ENCODE results near the gene AUP1.
"Not testable (repeated sequence)": the region's sequence is repeated elsewhere in the genome, so short reads cannot be mapped to it uniquely, and the experiment has no call there.

The AUP1 gene, protein sequence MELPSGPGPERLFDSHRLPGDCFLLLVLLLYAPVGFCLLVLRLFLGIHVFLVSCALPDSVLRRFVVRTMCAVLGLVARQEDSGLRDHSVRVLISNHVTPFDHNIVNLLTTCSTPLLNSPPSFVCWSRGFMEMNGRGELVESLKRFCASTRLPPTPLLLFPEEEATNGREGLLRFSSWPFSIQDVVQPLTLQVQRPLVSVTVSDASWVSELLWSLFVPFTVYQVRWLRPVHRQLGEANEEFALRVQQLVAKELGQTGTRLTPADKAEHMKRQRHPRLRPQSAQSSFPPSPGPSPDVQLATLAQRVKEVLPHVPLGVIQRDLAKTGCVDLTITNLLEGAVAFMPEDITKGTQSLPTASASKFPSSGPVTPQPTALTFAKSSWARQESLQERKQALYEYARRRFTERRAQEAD

DNA sequence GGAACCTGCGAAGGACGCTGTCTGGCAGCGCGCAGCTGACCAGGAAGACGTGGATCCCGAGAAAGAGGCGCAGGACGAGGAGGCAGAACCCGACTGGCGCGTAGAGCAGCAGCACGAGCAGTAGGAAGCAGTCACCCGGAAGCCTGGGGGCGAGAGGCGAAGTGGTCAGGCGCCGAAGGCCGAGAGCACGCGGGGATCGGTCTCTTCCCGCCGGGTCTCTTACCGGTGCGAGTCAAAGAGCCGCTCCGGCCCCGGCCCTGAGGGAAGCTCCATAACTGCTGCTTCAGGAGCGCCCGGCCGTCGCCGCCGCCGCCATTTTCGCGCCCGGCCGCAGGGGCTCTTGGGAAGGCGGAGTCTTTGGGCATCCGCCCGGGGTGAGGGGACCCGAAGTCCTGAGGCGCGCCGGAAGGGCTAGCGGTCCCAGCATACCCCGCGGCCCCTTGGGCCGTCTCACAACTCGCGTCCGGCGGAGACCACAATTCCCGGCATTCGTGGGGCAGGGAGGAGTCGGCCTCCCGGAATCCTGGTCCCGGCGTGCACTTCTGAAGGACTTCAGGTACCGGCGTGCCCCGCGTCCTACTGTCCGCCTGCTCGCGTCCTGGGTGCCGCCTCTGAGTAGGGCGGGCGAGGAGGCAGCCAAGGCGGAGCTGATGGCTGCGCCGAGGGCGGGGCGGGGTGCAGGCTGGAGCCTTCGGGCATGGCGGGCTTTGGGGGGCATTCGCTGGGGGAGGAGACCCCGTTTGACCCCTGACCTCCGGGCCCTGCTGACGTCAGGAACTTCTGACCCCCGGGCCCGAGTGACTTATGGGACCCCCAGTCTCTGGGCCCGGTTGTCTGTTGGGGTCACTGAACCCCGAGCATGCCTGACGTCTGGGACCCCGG is at the start of gene AUP1, which contains the start of gene HTRA2:
AUP1 (minus strand) TSS at position 350 of the 882 bp plus-strand sequence; CDS start at position 273, 77 bp downstream.
HTRA2 (plus strand) TSS at position 577 of the 882 bp plus-strand sequence; CDS start at position 651, 74 bp downstream.
- peak; percentile 98 for DNase-seq (ENCODE audit: low spot score)

DNA sequence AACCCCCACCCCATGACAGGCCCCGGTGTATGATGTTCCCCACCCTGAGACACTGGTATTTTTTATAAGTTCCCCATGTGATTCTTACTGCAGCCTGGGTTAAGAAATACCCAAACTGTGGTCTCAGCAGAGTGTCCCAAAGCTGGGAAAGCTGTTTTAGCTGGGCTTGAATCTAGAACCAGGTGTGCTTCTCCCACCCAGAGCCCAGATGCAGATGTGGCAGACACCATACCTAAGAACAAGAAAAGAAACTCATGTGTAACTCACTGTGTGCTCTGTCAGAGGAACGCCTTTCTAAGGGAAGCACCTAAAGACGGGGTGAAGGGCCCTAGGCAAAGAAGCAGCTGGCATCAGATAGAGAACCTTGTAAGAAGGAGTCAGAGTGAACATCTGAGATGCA is 48.9 kb upstream of the AUP1 start:
- DNase-seq (ENCODE audit: low spot score) = no peak

DNA sequence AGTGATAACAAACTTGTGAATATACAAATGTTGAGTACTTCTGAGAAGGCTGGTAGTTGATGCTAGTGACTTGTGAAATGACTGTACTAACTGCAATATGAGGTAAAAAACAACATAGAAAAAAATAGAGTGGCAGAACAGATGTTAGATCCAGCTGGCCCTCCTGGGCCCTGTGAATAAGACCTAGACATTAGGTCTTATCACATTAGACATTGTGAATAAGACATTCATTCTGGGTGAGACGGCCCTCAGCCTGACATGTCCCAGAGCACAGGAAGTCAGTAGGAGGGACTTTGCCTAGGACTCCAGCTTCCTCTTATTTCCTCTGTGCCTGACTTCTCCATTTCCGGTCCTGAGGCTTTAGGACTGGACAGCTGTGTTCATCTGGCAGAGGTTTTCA is 47.9 kb upstream of the AUP1 start:
- no peak for DNase-seq (ENCODE audit: low spot score)

DNA sequence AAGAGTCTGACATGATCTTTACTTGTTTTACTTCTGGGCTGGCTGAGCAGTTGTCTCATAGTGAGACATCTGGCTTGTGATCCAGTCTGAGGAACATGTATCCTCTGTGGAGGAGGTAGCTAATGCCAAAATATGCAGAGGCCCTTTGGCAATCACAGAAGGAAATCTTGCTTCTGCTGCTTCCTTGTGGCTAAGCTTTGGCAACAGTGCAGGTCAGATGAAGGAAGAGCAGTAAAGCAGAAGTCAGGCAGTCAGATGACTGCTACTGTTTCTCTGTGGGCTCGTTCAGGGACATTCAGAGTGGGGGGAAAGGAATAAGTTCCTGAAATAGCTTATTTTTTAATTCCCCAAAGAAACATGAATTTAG is 47.3 kb upstream of the AUP1 start:
- no peak for DNase-seq (ENCODE audit: low spot score)

DNA sequence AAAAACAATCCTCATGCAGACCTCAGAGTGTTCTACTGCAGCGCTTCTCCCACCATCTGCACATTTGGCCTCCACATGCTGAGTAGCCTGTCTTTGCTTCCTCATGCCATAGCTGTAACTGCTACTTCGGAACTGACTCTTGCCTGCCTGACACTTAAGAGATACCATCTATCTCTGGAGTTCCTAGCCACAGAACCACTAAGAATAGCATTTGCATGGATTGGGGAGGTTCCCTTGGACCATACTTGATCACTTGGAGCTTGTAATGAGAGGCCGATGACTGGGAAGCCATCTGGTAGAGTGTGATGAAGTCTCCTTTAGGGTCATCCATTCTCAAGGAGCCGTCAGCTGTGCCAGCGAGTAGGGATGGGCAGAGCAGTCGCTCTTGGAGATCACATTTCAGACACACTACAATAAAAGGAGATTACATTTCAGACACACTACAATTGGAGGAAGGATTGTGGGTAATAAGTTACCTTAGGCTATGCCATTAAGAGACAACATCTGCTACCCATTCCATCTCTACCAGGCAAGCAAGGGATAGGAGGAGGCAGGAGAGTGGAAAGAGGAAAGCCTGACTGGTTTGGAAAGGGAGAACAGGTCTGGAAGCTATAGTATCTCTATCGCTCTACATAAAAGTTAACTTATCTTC is 46.8 kb upstream of the AUP1 start:
- DNase-seq (ENCODE audit: low spot score) = no peak

DNA sequence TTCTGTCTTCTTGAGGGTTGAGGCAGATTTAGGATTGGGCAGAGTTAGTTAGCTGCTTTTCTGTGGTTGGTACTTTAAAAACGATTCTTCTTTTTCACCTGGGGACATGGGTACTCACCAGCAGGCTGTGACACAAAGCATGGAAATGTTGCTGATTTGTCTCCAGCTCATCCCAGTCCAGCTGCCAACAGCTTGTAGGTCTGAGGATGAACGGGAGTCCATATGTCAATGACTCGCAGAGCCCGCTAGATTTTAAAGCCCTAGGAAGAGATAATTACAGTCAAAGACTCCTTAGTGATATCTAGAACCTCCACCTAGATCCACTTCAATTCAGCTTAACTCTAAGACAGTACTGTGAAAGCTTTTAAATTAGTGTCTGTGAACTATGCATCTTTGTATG is 45.8 kb upstream of the AUP1 start:
- no peak for DNase-seq (ENCODE audit: low spot score)

DNA sequence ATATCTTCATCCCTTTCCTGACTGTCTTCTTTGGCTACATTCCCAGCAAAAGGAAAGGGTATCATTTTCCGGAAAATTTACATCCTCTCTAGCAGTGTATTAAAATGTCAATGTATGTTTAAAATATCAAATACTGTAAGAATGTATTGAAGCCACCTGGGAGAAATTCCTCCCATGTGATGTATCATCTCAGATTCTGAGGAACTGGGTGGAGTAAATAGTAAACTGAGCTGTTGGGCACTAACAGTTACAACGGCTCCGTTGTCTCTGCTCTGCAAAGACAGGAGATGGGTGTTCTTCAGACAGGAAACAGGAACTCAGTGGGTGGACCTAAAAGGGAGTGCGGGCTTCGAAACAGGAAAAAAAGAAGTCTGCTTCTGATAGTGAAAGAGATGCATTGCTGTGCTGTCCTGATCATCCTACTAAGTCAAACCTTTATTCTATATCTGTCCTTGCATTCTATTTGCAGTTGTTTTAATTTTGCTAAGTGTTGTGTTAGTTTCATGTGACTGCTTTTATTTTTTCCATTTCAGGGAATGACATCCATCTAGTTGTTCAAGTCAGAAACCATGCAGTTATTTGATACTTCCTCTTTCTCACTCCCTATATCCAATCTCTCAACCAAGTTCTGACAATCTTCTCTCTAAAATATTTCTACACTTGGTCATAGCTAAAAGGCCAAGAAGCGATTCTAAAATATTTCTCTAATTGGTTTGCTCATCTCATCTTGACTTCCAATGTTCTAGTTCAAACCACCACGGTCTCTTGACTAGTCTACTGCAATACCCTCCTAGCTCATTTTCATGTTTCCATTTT is 44.4 kb upstream of the AUP1 start:
- no peak for DNase-seq (ENCODE audit: low spot score)

DNA sequence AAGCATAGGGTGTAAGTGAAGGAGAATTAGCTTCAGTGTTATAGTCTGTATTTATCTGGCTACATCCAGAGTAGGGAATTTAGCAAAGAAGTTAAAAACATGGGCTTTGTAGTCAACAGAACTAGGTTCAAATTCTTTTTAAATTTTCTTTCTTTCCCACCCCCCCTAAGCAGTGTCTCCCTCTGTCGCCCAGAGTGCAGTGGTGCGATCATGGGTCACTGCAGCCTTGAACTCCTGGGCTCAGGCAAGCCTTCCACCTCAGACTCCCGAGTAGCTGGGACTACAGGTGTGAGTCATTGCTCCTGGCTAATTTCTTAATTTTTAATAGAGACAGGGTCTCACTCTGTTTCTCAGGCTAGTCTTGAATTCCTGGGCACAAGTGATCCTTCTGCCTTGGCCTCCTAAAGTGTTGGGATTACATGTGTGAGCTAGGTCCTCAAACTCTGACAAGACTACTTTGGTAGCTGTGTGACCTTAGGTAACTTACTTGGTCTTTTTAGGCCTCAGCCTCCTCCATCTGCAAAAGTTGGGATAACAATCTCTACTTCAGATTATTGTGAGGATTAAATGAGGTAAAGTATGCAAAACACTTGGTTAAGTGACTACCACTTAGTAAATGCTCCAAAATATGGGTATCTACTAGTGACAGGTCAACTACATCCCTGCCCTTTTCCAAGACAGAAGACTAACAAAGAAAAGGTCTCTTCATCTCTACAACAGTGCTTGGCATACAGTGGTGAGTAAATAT is 42.8 kb upstream of the AUP1 start:
- DNase-seq (ENCODE audit: low spot score) = no peak

DNA sequence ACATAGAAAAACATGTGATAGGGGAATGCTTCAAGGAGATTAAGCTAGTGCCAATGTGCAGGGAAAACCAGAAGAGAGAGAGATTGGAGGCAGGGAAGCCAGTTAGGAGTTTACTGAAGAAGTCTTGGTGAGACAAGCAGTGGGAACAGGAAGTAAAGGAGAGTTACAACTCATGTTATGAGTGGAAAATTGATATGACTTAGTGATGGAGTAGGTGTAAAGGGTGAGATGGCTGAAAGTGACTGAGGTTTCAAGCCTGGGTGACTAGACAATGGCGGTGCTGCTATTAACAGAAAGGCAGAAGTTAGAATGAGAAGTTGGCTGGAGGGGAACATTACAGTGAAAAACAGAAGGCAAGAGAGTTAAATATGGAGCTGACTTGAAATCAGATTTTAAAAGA is 41.6 kb upstream of the AUP1 start:
- DNase-seq (ENCODE audit: low spot score) = no peak

DNA sequence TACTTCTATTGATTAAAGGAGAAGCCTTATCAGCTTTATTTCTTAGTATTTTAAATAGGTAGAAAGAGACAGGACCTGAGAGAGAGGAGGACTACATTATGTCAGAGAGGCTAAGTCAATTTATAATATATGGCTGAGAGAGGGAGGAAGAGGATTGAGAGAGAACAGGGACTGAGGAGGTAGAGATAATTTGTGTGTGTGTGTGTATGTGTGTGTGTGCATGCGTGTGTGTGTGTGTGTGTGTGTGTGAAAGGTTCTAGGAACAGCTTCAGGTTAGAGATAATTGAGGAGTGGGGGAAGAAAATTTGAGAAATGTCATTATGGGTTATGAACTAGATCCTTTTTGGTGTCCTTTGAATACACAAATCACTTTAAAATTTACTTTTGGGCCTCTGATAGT is 40.2 kb upstream of the AUP1 start:
- DNase-seq (ENCODE audit: low spot score) = no peak

DNA sequence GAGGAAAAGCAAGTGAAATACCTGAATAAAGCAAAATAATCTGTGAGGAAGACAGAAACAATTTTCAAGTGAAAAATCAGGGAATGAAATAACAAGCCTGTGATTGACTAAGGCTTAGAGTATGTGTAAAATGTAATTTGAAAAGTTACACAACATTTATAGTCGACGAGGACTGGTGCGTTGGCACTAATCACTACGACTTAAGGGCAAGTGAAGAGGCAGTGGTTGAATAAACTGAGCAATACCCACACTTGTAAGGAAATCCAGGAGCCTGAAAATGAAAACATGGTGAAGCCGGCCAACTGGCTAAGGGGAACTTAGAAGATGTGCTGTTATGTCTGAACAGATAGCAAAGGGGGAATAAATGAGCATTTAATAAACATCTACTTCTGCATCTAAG is 38.4 kb upstream of the AUP1 start:
- DNase-seq (ENCODE audit: low spot score) = no peak

DNA sequence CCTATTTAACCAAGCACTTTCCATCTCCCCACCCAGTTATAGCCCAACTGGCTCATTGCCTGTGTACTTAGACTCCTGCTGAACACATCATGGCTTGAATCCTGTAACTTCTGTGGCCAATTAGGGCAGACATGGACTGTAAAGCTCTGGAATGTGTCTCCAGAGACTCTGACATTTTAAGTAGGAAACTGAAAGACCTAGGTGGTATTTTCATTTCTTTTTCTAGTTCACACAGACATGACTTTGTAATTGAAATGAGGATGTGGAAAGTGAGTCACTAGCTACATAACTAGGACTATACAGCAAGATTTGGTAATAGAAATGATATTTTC is 37.2 kb upstream of the AUP1 start:
- DNase-seq (ENCODE audit: low spot score) = no peak

DNA sequence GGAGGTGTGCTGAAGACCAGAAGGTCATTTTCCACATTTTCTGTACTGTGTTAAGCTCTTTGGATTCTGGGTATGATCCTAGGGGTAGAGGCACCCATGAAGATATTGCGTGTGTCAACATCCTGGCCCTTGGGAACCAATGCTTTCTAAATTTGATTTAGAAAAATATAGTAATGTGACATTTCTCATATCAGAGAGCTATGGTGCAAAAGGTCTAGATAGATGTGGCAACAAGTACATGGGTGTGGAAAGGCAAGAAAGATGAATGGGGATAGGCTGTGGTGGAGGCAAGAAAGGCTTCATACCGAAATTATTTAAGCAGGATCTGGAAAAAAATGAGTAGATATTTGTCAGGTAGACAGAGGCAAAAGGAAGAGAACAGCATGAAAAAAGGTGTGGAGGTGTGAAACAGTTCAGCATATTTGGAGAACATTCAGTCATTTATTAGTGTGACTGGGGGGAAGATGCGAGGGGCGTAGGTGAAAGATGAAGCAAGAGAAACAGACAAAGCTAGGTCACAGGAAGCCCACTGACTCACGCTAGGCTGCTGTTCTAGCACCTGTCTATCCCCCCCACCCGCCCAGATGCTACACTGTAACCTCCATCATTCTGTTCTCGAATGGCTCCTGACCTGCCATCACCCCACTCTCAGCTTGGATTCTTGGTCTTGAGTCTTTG is 36.7 kb upstream of the AUP1 start:
- no peak for DNase-seq (ENCODE audit: low spot score)

DNA sequence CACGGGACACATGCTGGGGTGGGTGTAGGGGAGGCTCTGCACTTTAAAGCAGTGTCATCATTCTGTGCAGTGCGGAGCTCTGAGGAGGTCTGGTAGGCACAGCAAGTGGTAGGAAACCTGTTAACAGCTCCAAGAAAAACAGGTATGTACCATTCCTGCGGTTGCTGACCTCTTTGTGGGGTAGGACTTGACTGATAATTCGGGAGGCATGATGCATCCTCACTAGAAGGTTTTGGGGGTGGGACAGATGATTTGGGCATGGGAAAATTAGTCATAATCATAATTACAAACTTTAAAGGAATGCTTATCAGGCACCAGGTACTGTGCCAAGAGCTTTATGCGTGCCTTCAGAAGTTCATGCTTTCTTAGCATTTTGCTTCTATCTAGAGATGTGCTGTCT is 34.7 kb upstream of the AUP1 start:
- DNase-seq (ENCODE audit: low spot score) = no peak

DNA sequence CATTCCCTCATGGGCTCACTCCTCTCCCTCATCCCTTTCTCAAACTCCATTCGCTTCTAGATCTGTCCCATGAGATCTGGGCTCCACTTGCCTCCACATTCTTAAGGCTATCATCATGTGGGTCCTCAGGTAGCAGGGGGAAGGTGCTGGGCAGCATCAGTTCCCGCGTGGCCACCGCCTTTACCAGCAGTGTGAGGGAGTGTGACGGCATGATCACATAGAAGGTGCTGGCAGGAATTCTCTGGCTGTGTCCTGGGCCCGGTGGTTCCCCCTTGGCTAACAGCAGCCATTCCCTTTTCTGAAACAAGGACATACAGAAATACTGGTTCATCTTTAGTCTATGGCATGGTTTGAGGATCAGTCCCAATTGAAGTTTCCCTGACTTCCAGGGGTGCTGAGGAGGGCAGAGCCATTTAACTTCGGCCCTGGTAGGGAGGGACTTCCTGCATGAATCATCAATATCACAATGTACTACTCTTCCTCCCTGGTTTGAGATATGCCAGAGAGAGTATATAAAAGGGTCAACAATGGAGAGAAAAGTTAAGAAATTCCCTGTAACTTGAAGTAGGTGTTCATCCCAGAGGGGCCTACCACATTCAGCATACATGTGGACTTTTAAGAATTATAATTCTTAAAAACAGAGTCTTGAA is 32.7 kb upstream of the AUP1 start:
- no peak for DNase-seq (ENCODE audit: low spot score)

DNA sequence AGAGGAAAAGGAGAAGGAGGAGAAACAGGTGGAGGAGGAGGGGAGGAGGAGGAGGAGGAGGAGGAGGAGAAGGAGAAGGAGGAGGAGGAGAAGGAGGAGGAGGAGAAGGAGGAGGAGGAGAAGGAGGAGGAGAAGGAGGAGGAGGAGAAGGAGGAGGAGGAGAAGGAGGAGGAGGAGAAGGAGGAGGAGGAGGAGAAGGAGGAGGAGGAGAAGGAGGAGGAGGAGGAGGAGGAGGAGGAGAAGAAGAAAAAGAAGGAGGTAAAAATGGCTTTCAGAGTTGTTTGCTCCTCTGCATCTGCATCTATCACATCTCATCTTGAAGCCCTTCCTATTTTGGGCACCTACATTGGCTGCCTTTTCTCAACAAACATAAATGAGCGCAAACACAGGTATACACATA is 31.5 kb upstream of the AUP1 start:
- DNase-seq (ENCODE audit: low spot score) = not testable (repeated sequence)

DNA sequence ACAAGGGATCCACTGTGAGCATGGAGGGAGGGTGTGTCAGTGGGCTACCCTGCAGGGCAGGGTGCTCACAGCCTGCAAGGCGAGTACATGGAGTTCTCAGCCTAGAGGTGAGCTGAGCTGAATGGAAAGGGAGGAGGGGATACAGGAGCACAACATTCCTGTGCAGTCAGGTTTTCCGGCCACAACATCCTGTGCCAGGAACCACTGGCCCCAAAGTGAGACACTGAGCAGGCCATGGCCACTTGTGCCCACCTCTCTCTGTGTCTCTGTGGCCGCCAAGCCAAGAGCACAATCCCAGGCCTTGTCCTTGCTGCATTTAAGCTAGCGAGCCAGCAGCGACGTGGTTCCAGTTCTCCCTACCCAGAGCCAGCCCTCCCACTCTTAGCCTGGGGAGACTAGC is 31.1 kb upstream of the AUP1 start:
- no peak for DNase-seq (ENCODE audit: low spot score)

DNA sequence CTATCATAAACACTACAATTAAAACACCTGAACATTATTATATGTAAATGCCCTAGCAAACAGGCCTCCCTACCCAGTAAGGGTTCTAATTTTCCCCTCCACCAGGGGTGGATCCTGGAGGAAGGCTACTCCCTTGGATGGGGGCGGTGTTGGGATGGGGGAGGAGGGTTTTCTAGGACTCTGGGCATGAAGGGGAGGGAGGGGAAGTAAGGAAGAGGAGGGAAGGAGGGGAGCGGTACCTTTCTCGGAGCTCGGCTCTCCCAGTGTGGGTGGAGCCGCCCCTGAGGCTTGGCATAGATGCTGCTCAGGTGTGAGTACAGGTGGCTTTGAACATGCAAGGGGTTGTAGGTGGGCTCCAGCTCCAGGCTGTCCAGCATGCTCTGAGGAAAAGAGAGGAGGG is 30.4 kb upstream of the AUP1 start:
- no peak for DNase-seq (ENCODE audit: low spot score)

DNA sequence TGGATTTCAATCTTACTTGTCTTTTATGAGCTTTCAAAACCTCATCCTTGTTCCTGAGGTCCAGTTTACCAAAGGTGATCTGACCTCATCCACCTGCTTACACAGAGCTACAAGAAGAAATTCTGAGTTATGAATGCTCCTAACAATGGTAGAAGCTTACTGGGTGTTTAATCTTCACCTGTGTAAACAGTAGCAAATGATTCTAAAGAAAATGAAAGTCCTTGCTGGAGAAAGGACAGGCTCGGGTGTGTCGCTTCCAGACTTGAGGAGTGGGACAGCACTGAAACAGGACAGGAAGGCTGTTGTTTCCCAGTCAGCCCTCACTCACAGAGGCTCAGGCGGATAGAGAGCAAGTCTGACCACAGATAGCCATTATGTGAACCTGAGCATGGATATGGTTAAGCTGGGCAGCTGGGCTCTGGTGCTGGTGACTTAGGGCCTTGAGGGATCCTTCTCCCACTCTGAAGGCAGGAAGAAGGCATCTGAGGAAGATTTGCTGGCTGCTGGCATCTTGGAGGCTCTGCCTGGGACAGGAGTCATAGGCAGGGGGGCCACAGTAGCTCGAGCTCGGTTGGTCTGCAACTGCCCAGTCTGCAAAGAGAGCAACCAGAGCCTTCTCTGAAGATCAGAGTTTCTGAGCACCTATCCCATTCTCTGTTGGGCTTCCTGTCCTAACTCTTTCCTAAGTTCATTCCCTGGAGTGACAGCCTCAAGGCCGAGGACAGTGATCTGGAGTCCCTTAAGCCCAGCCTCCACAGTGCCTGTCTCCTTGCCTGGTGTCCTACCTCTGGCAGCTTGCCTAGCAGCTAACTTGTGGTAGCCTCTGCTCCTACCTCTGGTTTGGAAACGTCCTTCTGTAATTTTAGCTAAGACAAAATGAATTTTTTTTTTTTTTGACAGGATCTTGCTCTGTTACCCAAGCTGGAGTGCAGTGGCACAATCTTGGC is 29.1 kb upstream of the AUP1 start:
- no peak for DNase-seq (ENCODE audit: low spot score)
